SK-N-MC (cell line): Measurements from ENCODE around the gene AUTS2.

ENCODE experiments used
- EZH2 ChIP-seq: fragments of 200-600 bp; sonication (generic); IDR thresholded peaks from one replicate; pipeline ENCODE4 v1.6.1; 2017; ENCODE audit warnings: antibody characterized with exemption
- FOXP2 ChIP-seq: optimal IDR thresholded peaks from 2 replicates; pipeline ENCODE3; 2011; ENCODE audit warnings: mild to moderate bottlenecking, moderate library complexity; ENCODE audit not compliant: insufficient read depth; ENCODE audit errors: extremely low read length, control extremely low read depth
- POLR2AphosphoS5 ChIP-seq: IDR thresholded peaks from 2 replicates; pipeline ENCODE4 v1.6.1; 2012; ENCODE audit warnings: mild to moderate bottlenecking, low read depth, low read length, borderline replicate concordance

DNA sequence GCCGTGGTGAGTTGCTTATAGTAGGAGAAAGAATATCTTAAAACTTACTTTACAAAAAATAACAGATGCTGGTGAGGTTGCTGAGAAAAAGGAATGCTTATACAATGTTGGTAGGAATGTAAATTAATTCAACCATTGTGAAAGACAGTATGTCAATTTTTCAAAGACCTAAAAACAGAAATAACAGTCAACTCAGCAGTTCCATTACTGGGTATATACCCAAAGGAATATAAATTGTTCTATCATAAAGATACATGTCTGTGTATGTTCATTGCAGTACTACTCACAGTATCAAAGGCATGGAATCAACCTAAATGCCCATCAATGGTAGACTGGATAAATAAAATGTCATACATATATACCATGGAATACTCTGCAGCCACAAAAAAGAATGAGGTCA is 420.4 kb downstream of the AUTS2 start:
- TF ChIP-seq EZH2 (no peak), POLR2AphosphoS5 (no peak), FOXP2 (no peak)
